SU-DHL-6 (cell line): Measurements from ENCODE around the gene ASTN2.

ENCODE experiments used
- H2AFZ ChIP-seq: fragments of 200-600 bp; sonication (generic); 2 replicates; pipeline ENCODE4 v1.6.1; 2014; ENCODE audit warnings: low read depth, mild to moderate bottlenecking, moderate library complexity, mixed read lengths, antibody characterized with exemption, low read length; ENCODE audit not compliant: severe bottlenecking
- H3F3A ChIP-seq: fragments of 200-600 bp; shearing (Covaris generic); 2 replicates; pipeline ENCODE4 v1.6.0; 2016; ENCODE audit warnings: antibody characterized with exemption, mild to moderate bottlenecking; ENCODE audit not compliant: insufficient read depth
- H3K27ac ChIP-seq: fragments of 200-600 bp; sonication (generic); 2 replicates; pipeline ENCODE4 v1.5.1; 2016; ENCODE audit warnings: low read depth, mild to moderate bottlenecking, low read length, moderate library complexity, mixed read lengths
- H3K27me3 ChIP-seq: fragments of 200-600 bp; sonication (generic), shearing (Covaris generic); 2 replicates; pipeline ENCODE4 v1.6.0; 2014; ENCODE audit warnings: mild to moderate bottlenecking, low read length
- H3K36me3 ChIP-seq: fragments of 200-600 bp; sonication (generic); 2 replicates; pipeline ENCODE4 v1.6.1; 2014; ENCODE audit warnings: mild to moderate bottlenecking, low read length, mixed read lengths
- H3K4me2 ChIP-seq: fragments of 300-600, 200-600 bp; shearing (Covaris generic), sonication (generic); 2 replicates; pipeline ENCODE4 v1.6.0; 2014; ENCODE audit warnings: low read length, low read depth, mild to moderate bottlenecking; ENCODE audit not compliant: poor library complexity, severe bottlenecking
- H3K4me3 ChIP-seq: fragments of 200-600 bp; sonication (generic); 2 replicates; pipeline ENCODE4 v1.5.1; 2014; ENCODE audit warnings: antibody characterized with exemption, low read length, mild to moderate bottlenecking, mixed read lengths; ENCODE audit not compliant: insufficient read depth, poor library complexity, severe bottlenecking
- H3K79me2 ChIP-seq: fragments of 200-600 bp; sonication (generic); 2 replicates; pipeline ENCODE4 v1.6.1; 2014; ENCODE audit warnings: mild to moderate bottlenecking, low read length, moderate library complexity; ENCODE audit not compliant: insufficient read depth
- H3K9ac ChIP-seq: fragments of 200-600 bp; sonication (generic); 2 replicates; pipeline ENCODE4 v1.7.0; 2014; ENCODE audit warnings: mild to moderate bottlenecking, low read length
- H3K9me2 ChIP-seq: fragments of 200-600 bp; sonication (generic); replicated peaks from 2 replicates; pipeline ENCODE4 v1.6.1; 2014; ENCODE audit warnings: low read length; ENCODE audit not compliant: insufficient read depth
- H3K9me3 ChIP-seq: fragments of 200-600 bp; sonication (generic); 2 replicates; pipeline ENCODE4 v1.6.1; 2014; ENCODE audit warnings: low read length, mixed read lengths; ENCODE audit not compliant: insufficient read depth
- H4K20me1 ChIP-seq: fragments of 200-600 bp; sonication (generic); 2 replicates; pipeline ENCODE4 v1.6.1; 2014; ENCODE audit warnings: low read depth, mild to moderate bottlenecking, antibody characterized with exemption, low read length, moderate library complexity, mixed read lengths
- CTCF ChIP-seq: fragments of 200-600 bp; sonication (generic); IDR thresholded peaks from one replicate; pipeline ENCODE4 v1.5.1; 2017; ENCODE audit warnings: antibody characterized with exemption, mild to moderate bottlenecking, low read length, moderate library complexity; ENCODE audit not compliant: insufficient read depth, poor library complexity, severe bottlenecking
- EZH2phosphoT487 ChIP-seq: fragments of 200-600 bp; sonication (generic), shearing (Covaris generic); conservative IDR thresholded peaks from 2 replicates; pipeline ENCODE4 v1.6.1; 2018; ENCODE audit warnings: mild to moderate bottlenecking, antibody characterized with exemption, low read length, moderate library complexity, mixed read lengths

The ASTN2 gene

GRCh38 chr9:117296453-117296852 lies 118.4 kb downstream of the ASTN2 start:
- H3K9me3 ChIP-seq = no peaks in the 10 kb centered on the region
- H2AFZ ChIP-seq = no peak overlapping the region
- H3K27me3 ChIP-seq = no peaks in the 10 kb centered on the region
- no peaks in the 10 kb centered on the region for H3K9me2 ChIP-seq
- no peak overlapping the region for H3K27ac ChIP-seq
- no peak overlapping the region for H3K9ac ChIP-seq
- no peaks in the 10 kb centered on the region for H3K36me3 ChIP-seq
- no peak for TF ChIP-seq CTCF
- TF ChIP-seq EZH2phosphoT487 = no peak
- no peak overlapping the region for H3K4me3 ChIP-seq
- H3K79me2 ChIP-seq = no peaks in the 10 kb centered on the region
- no peak overlapping the region for H3K4me2 ChIP-seq
- no peaks in the 10 kb centered on the region for H3F3A ChIP-seq
- H4K20me1 ChIP-seq = no peaks in the 10 kb centered on the region

- H2AFZ ChIP-seq = no peak overlapping the region
- no peak overlapping the region for H3K27ac ChIP-seq
- TF ChIP-seq EZH2phosphoT487 (no peak), CTCF (no peak)
- H3K9me3 ChIP-seq = no peaks in the 10 kb centered on the region
- no peaks in the 10 kb centered on the region for H3K9me2 ChIP-seq
- no peaks in the 10 kb centered on the region for H3F3A ChIP-seq
- no peak overlapping the region for H3K4me3 ChIP-seq
- H3K4me2 ChIP-seq = no peak overlapping the region
- no peaks in the 10 kb centered on the region for H4K20me1 ChIP-seq
- H3K9ac ChIP-seq = no peak overlapping the region
- no peaks in the 10 kb centered on the region for H3K79me2 ChIP-seq
- H3K27me3 ChIP-seq = no peaks in the 10 kb centered on the region
- no peaks in the 10 kb centered on the region for H3K36me3 ChIP-seq
Measured at GRCh38 chr9:117293206-117294114, 121.4 kb downstream of the ASTN2 start.

GRCh38 chr9:117290856-117291622 lies 123.8 kb downstream of the ASTN2 start:
- H3K27ac ChIP-seq = no peak overlapping the region
- H3K79me2 ChIP-seq = no peaks in the 10 kb centered on the region
- H3K9ac ChIP-seq = no peak overlapping the region
- no peak overlapping the region for H2AFZ ChIP-seq
- H3K4me2 ChIP-seq = no peak overlapping the region
- TF ChIP-seq CTCF (no peak), EZH2phosphoT487 (no peak)
- H3K36me3 ChIP-seq = no peaks in the 10 kb centered on the region
- H4K20me1 ChIP-seq = no peaks in the 10 kb centered on the region
- no peaks in the 10 kb centered on the region for H3K9me2 ChIP-seq
- no peak overlapping the region for H3K4me3 ChIP-seq
- H3K9me3 ChIP-seq = no peaks in the 10 kb centered on the region
- H3F3A ChIP-seq = no peaks in the 10 kb centered on the region
- H3K27me3 ChIP-seq = no peaks in the 10 kb centered on the region
